Upper lobe of left lung (tissue), 4 donors: ENCODE data around the gene GLUL.

Source experiments
- POLR2AphosphoS5 ChIP-seq, 2 donors: sonication (generic); formaldehyde crosslinking; IDR thresholded peaks; one replicate each; pipeline ENCODE4 v1.5.1; 2017; ENCODE audit warnings: antibody characterized with exemption in 2 of 2
- TF ChIP-seq, protein P1 (sequence below), 6 experiments: fragments of 450-650 bp in 4 of 6; fragments of 200-600 bp in 2 of 6; sonication (generic) in 2 of 6; IDR thresholded peaks; one replicate each; pipeline ENCODE4 v1.5.1; 2016 to 2019; ENCODE audit warnings: antibody characterized with exemption in 6 of 6

DNA sequence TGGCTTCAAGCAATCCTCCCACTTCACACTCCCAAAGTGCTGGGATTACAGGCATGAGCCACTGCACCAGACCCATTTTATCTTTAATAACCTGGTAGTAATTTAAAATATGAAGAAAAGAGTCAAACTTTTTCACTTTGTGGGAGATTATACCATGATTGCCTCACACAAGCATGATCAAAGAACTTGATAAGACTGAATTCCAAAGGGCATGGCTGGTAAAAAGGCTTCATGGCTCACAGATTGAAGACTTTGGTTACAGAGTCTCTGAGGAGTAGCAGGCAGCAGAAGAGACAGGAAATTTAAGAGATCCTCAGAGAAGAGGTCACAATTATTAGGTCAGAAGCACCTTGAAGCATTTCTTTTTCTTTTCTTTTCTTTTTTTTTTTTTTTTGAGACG lies 42.0 kb upstream of the GLUL start:
- TF ChIP-seq, protein P1, sequence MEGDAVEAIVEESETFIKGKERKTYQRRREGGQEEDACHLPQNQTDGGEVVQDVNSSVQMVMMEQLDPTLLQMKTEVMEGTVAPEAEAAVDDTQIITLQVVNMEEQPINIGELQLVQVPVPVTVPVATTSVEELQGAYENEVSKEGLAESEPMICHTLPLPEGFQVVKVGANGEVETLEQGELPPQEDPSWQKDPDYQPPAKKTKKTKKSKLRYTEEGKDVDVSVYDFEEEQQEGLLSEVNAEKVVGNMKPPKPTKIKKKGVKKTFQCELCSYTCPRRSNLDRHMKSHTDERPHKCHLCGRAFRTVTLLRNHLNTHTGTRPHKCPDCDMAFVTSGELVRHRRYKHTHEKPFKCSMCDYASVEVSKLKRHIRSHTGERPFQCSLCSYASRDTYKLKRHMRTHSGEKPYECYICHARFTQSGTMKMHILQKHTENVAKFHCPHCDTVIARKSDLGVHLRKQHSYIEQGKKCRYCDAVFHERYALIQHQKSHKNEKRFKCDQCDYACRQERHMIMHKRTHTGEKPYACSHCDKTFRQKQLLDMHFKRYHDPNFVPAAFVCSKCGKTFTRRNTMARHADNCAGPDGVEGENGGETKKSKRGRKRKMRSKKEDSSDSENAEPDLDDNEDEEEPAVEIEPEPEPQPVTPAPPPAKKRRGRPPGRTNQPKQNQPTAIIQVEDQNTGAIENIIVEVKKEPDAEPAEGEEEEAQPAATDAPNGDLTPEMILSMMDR (IDR thresholded peaks at IDR 0.05) = no peak
- no peak for TF ChIP-seq POLR2AphosphoS5 (IDR thresholded peaks at IDR 0.05)
